H1 (cell line): ENCODE data around the gene PRUNE1. TPM values are rescaled to one million over a fixed set of nuclear protein-coding genes. Genes with fewer than 3 reads are reported as not detected.

Experiments used
- CTCF ChIA-PET: fragments of 300-600 bp; sonication (Branson Sonifier 250); formaldehyde crosslinking; loops from one replicate; lab custom pipeline; 2021; ENCODE audit not compliant: partially characterized antibody; lab: Charles Lee
- POLR2A ChIA-PET: fragments of 300-600 bp; sonication (Branson Sonifier 250); formaldehyde crosslinking; loops from one replicate; lab custom pipeline; 2021; ENCODE audit warnings: inconsistent platforms; ENCODE audit not compliant: partially characterized antibody; lab: Charles Lee
- DNase-seq, 2 experiments: peaks; one replicate each; pipeline versions ENCODE4 v3.0.0 to v3.0.0-alpha.2; 2010 to 2022; ENCODE audit warnings: low spot score in 2 of 2, low read depth in 1 of 2, mixed read lengths in 1 of 2
- FAIRE-seq: peaks from 2 replicates; lab custom pipeline; 2011; peaks lifted over from hg19 to GRCh38; lab: Jason Lieb, UNC
- H2AFZ ChIP-seq: 2 replicates; pipeline ENCODE4 v1.8.1; 2012; ENCODE audit warnings: low read length, inconsistent platforms
- H2AK5ac ChIP-seq: 2 replicates; pipeline ENCODE4 v1.6.1; 2013; ENCODE audit warnings: low read depth, low read length
- H2BK120ac ChIP-seq: replicated peaks from 2 replicates; pipeline ENCODE3; 2013; ENCODE audit warnings: low read depth, low read length, inconsistent platforms
- H2BK12ac ChIP-seq: 2 replicates; pipeline ENCODE4 v1.6.1; 2013; ENCODE audit warnings: low read depth, low read length
- H2BK15ac ChIP-seq: 2 replicates; pipeline ENCODE4 v1.6.1; 2013; ENCODE audit warnings: low read length
- H2BK20ac ChIP-seq: 2 replicates; pipeline ENCODE4 v1.6.1; 2013; ENCODE audit warnings: low read length
- H2BK5ac ChIP-seq: 2 replicates; pipeline ENCODE4 v1.6.1; 2013; ENCODE audit warnings: low read depth, low read length
- H3K14ac ChIP-seq: 2 replicates; pipeline ENCODE4 v1.6.1; 2013; ENCODE audit warnings: inconsistent platforms; ENCODE audit not compliant: insufficient read length
- H3K18ac ChIP-seq: 2 replicates; pipeline ENCODE4 v1.6.1; 2013; ENCODE audit warnings: low read length; ENCODE audit errors: extremely low read depth
- H3K23ac ChIP-seq: 2 replicates; pipeline ENCODE4 v1.6.1; 2013; ENCODE audit warnings: inconsistent platforms; ENCODE audit not compliant: insufficient read length
- H3K23me2 ChIP-seq: 2 replicates; pipeline ENCODE4 v1.6.1; 2013; ENCODE audit warnings: low read depth, low read length
- H3K27ac ChIP-seq: 2 replicates; pipeline ENCODE4 v1.6.1; 2011; ENCODE audit warnings: low read depth, low read length, inconsistent platforms
- H3K27me3 ChIP-seq, 4 experiments: replicated peaks in 1 of 4; 1 replicate in 1 of 4; 2 replicates in 3 of 4; pipeline versions ENCODE4 v1.6.1 to v1.8.1; 2011 to 2013; ENCODE audit warnings: low read length in 3 of 4, mild to moderate bottlenecking in 3 of 4, inconsistent platforms in 2 of 4, mixed read lengths in 2 of 4, moderate library complexity in 1 of 4; ENCODE audit not compliant: control insufficient read depth in 3 of 4, insufficient read depth in 3 of 4; ENCODE audit errors: extremely low read depth in 1 of 4
- H3K36me3 ChIP-seq, 4 experiments: 2 replicates each; pipeline versions ENCODE4 v1.6.1 to v1.8.1; 2011 to 2013; ENCODE audit warnings: mild to moderate bottlenecking in 4 of 4, low read length in 3 of 4, moderate library complexity in 2 of 4, control low read depth in 1 of 4, inconsistent platforms in 1 of 4; ENCODE audit not compliant: insufficient read depth in 4 of 4, control insufficient read depth in 2 of 4
- H3K4ac ChIP-seq: replicated peaks from 2 replicates; pipeline ENCODE3; 2013; ENCODE audit warnings: low read length, low read depth, mixed read lengths, inconsistent platforms; ENCODE audit not compliant: insufficient read length
- H3K4me1 ChIP-seq, 4 experiments: replicated peaks in 1 of 4; 1 replicate in 1 of 4; 2 replicates in 3 of 4; pipeline versions ENCODE4 v1.6.1 to v1.8.1; 2011 to 2013; ENCODE audit warnings: low read length in 3 of 4, inconsistent platforms in 2 of 4, mixed read lengths in 1 of 4; ENCODE audit not compliant: insufficient read depth in 4 of 4, control insufficient read depth in 3 of 4
- H3K4me2 ChIP-seq, 2 experiments: 2 replicates each; pipeline versions ENCODE4 v1.6.1 to v1.8.1; 2011 to 2013; ENCODE audit warnings: low read depth in 2 of 2, low read length in 2 of 2, control low read depth in 1 of 2, inconsistent platforms in 1 of 2, mild to moderate bottlenecking in 1 of 2; ENCODE audit not compliant: insufficient read depth in 1 of 2
- H3K4me3 ChIP-seq, 4 experiments: fragments of 200-600, 300-600 bp in 1 of 4; sonication (generic), shearing (Covaris generic), sonication (Bioruptor Twin) in 1 of 4; 2 replicates each; pipeline versions ENCODE4 v1.5.1 to v1.8.1; 2011 to 2016; ENCODE audit warnings: low read length in 4 of 4, low read depth in 3 of 4, control low read depth in 2 of 4, inconsistent platforms in 2 of 4, mild to moderate bottlenecking in 2 of 4, mixed read lengths in 1 of 4, moderate library complexity in 1 of 4; ENCODE audit not compliant: insufficient read depth in 2 of 4; ENCODE audit errors: extremely low read depth in 1 of 4
- H3K56ac ChIP-seq: replicated peaks from 2 replicates; pipeline ENCODE3; 2013; ENCODE audit warnings: low read depth, mild to moderate bottlenecking, mixed read lengths, low read length, inconsistent platforms; ENCODE audit not compliant: insufficient read length
- H3K79me1 ChIP-seq: 2 replicates; pipeline ENCODE4 v1.6.1; 2013; ENCODE audit warnings: low read depth, low read length, control low read depth
- H3K79me2 ChIP-seq, 2 experiments: 2 replicates each; pipeline versions ENCODE4 v1.6.1 to v1.8.1; 2012 to 2013; ENCODE audit warnings: low read length in 2 of 2, mild to moderate bottlenecking in 2 of 2, inconsistent platforms in 1 of 2; ENCODE audit not compliant: insufficient read depth in 2 of 2, control insufficient read depth in 1 of 2
- H3K9ac ChIP-seq, 4 experiments: replicated peaks in 1 of 4; 1 replicate in 1 of 4; 2 replicates in 3 of 4; pipeline versions ENCODE4 v1.6.1 to v1.8.1; 2011 to 2013; ENCODE audit warnings: low read depth in 3 of 4, low read length in 3 of 4, control low read depth in 2 of 4, mild to moderate bottlenecking in 2 of 4, moderate library complexity in 2 of 4, inconsistent platforms in 1 of 4; ENCODE audit errors: extremely low read depth in 1 of 4
- H3K9me3 ChIP-seq, 2 experiments: 2 replicates each; pipeline versions ENCODE4 v1.6.1 to v1.8.1; 2012 to 2013; ENCODE audit warnings: mild to moderate bottlenecking in 2 of 2, moderate library complexity in 2 of 2, control low read depth in 1 of 2, inconsistent platforms in 1 of 2, low read depth in 1 of 2, low read length in 1 of 2, mixed read lengths in 1 of 2; ENCODE audit not compliant: insufficient read depth in 2 of 2
- H4K20me1 ChIP-seq, 2 experiments: replicated peaks in 1 of 2; 2 replicates each; pipeline versions ENCODE3 to v1.8.1; 2011 to 2013; ENCODE audit warnings: inconsistent platforms in 2 of 2, low read length in 2 of 2, mild to moderate bottlenecking in 1 of 2; ENCODE audit not compliant: insufficient read depth in 2 of 2, control insufficient read depth in 1 of 2
- H4K5ac ChIP-seq: 2 replicates; pipeline ENCODE4 v1.6.1; 2013; ENCODE audit warnings: low read length, low read depth, mixed read lengths, inconsistent platforms; ENCODE audit not compliant: insufficient read length
- H4K8ac ChIP-seq: 2 replicates; pipeline ENCODE4 v1.8.0; 2013; ENCODE audit warnings: mild to moderate bottlenecking, moderate library complexity, low read length, inconsistent platforms; ENCODE audit not compliant: insufficient read depth; ENCODE audit errors: extremely low read depth
- H4K91ac ChIP-seq: replicated peaks from 2 replicates; pipeline ENCODE3; 2013; ENCODE audit warnings: low read length, mixed read lengths, inconsistent platforms; ENCODE audit not compliant: insufficient read length
- PHF8 ChIP-seq: fragments of 200-600 bp; sonication (generic); conservative IDR thresholded peaks from 2 replicates; pipeline ENCODE4 v1.7.1; 2012; ENCODE audit warnings: low read depth, mild to moderate bottlenecking, inconsistent platforms, low read length, moderate library complexity
- POLR2A ChIP-seq, 2 experiments: IDR thresholded peaks; 1 replicate in 1 of 2; 2 replicates in 1 of 2; pipeline ENCODE4 v1.6.1; 2011; ENCODE audit warnings: low read depth in 2 of 2, low read length in 2 of 2, mild to moderate bottlenecking in 2 of 2; ENCODE audit errors: control extremely low read depth in 1 of 2
- POLR2AphosphoS5 ChIP-seq: IDR thresholded peaks from 2 replicates; pipeline ENCODE4 v1.6.1; 2011; ENCODE audit warnings: low read depth, low read length
- RAD21 ChIP-seq, 2 experiments: IDR thresholded peaks in 1 of 2; conservative IDR thresholded peaks in 1 of 2; 2 replicates each; pipeline ENCODE4 v1.6.1; 2011; ENCODE audit warnings: low read depth in 2 of 2, low read length in 2 of 2, improper control_type of control experiment in 1 of 2, inconsistent platforms in 1 of 2, mild to moderate bottlenecking in 1 of 2, moderate library complexity in 1 of 2
- RFX5 ChIP-seq: IDR thresholded peaks from 2 replicates; pipeline ENCODE4 v1.6.1; 2011; ENCODE audit warnings: low read depth, low read length, improper control_type of control experiment, borderline replicate concordance
- SAP30 ChIP-seq: fragments of 300-600 bp; sonication (generic); IDR thresholded peaks from 2 replicates; pipeline ENCODE4 v1.7.1; 2012; ENCODE audit warnings: low read length, moderate library complexity, mild to moderate bottlenecking, inconsistent platforms; ENCODE audit not compliant: insufficient read depth, insufficient replicate concordance
- SIRT6 ChIP-seq: IDR thresholded peaks from one replicate; pipeline ENCODE4 v1.7.1; 2012; ENCODE audit warnings: low read length, inconsistent platforms
- SUZ12 ChIP-seq: fragments of 200-600 bp; sonication (generic); IDR thresholded peaks from 2 replicates; pipeline ENCODE4 v1.6.1; 2012; ENCODE audit warnings: mild to moderate bottlenecking, inconsistent platforms, low read length, moderate library complexity, mixed read lengths
- TEAD4 ChIP-seq: IDR thresholded peaks from 2 replicates; pipeline ENCODE4 v1.6.1; 2012; ENCODE audit warnings: low read depth, low read length, inconsistent platforms, mixed read lengths
- USF2 ChIP-seq: IDR thresholded peaks from 2 replicates; pipeline ENCODE4 v1.6.1; 2011; ENCODE audit warnings: low read length, improper control_type of control experiment
- WGBS, 2 experiments: shearing (Covaris generic) in 1 of 2; methylation state at CpG; one replicate each; pipeline versions ENCODE4 v1.1.6 to v1.1.7; 2013 to 2015; ENCODE audit warnings: low lambda C conversion rate in 2 of 2, mixed read lengths in 2 of 2, inconsistent platforms in 1 of 2, low coverage in 1 of 2, missing lambda C conversion rate in 1 of 2; ENCODE audit not compliant: insufficient replicate concordance in 2 of 2, insufficient coverage in 1 of 2, insufficient read length in 1 of 2; ENCODE audit errors: extremely low coverage in 1 of 2, missing lambda C conversion rate in 1 of 2; 5-methylcytosine and 5-hydroxymethylcytosine counted together
- polyA plus RNA-seq, 7 experiments: library from polyadenylated mRNA; depleted of rRNA in 3 of 7; stranded (reverse) in 5 of 7; unstranded in 2 of 7; fragments of >200 nt in 5 of 7; fragments of 200-250 nt in 2 of 7; gene quantifications; 1 replicate in 5 of 7; 2 replicates in 1 of 7; 4 replicates in 1 of 7; pipeline versions ENCODE4 v1.2.1 to v1.2.3, GENCODE V29; 2011 to 2013; ENCODE audit warnings: missing spikeins in 2 of 7, mixed read lengths in 2 of 7
- total RNA-seq: library from RNA; stranded (reverse); fragmentation: NEBNext Ultra II Directional; extraction: Animal tissue kit (Norgen Biotek cat#: 25700); gene quantifications from 2 replicates; pipeline ENCODE4 v1.2.1, GENCODE V29; 2021

The PRUNE1 gene
- total and polyA plus RNA-seq, 2 of the 8 experiments (the other 6 are each of a cell fraction or from before 2014, with no cell fraction given): 32.8 to 54.2 TPM

GRCh38 chr1:151006327-151007052 is 1.8 kb upstream of the PRUNE1 start, which contains the start of gene MINDY1:
Gene MINDY1 (minus strand): TSS chr1:151006902. CDS start chr1:151002617, 4,285 bp downstream.
- peak within 1 kb of the TSS; percentile 55 for H4K5ac ChIP-seq
- no peaks in the 10 kb centered on the region for H3K36me3 ChIP-seq
- peak; percentile 39 for FAIRE-seq
- H3K23me2 ChIP-seq: peaks cover 5% of the 10 kb centered on the region
- peak within 1 kb of the TSS; percentile 53 for H3K27ac ChIP-seq
- peak within 1 kb of the TSS; percentile 71 to 87 for H3K4me2 ChIP-seq
- no peak within 1 kb of the TSS for H3K23ac ChIP-seq
- POLR2A ChIA-PET: interaction anchor here (0.6 to 3.1 kb wide), 24 partner anchors 8 to 436 kb away, joined by 3 to 28 read pairs (median 4); partner anchors contain the start of genes ANXA9, C1orf56, CDC42SE1 and CERS2
- H2AFZ ChIP-seq: peak within 1 kb of the TSS; percentile 89
- H3K4me1 ChIP-seq: peaks cover 9 to 12% (median 9%) of the 10 kb centered on the region in 4 experiments; a peak in 6 of 7 replicates
- H3K9ac ChIP-seq: peak within 1 kb of the TSS in 3 of 4 experiments; percentile 8 to 40 (median 36); a peak in 2 of 7 replicates
- H4K8ac ChIP-seq: peak within 1 kb of the TSS; percentile 58
- 0 out of 2 replicates have a peak within 1 kb of the TSS, but pooled peaks have one; percentile 3 for H2BK20ac ChIP-seq
- peak within 1 kb of the TSS; percentile 6 to 94 (median 41); a peak in 7 of 8 replicates for H3K4me3 ChIP-seq
- no peaks in the 10 kb centered on the region for H3K79me1 ChIP-seq
- H3K27me3 ChIP-seq: no peaks in the 10 kb centered on the region
- H2BK12ac ChIP-seq: peak within 1 kb of the TSS; percentile 33; the same call in 1 of the 2 replicates
- H3K9me3 ChIP-seq: no peaks in the 10 kb centered on the region
- CTCF ChIA-PET: interaction anchor here (0.6 to 7.8 kb wide), 28 partner anchors 11 to 666 kb away, joined by 3 to 142 read pairs (median 4); partner anchors contain the start of genes ANXA9, C1orf56, CDC42SE1 and TNFAIP8L2
- peak; percentile 33 to 67 for DNase-seq
- 19% methylated on average over 18 of the region's 18 CpGs; no CpG with 5 or more reads in 1 of the 2 experiments for WGBS, 2 experiments
- no peak within 1 kb of the TSS for H4K91ac ChIP-seq
- H3K56ac ChIP-seq: no peak within 1 kb of the TSS
- no peak within 1 kb of the TSS for H2BK120ac ChIP-seq
- H2BK5ac ChIP-seq: peak within 1 kb of the TSS; percentile 29; the same call in 1 of the 2 replicates
- peaks cover 0 to 5% of the 10 kb centered on the region in 2 experiments; a peak in 2 of 4 replicates for H3K79me2 ChIP-seq
- peak within 1 kb of the TSS; percentile 15 for H3K4ac ChIP-seq
- H3K14ac ChIP-seq: no peak within 1 kb of the TSS
- H3K18ac ChIP-seq: no peak within 1 kb of the TSS; the same call in 1 of the 2 replicates
- no peak within 1 kb of the TSS; the same call in 1 of the 2 replicates for H2AK5ac ChIP-seq
- no peaks in the 10 kb centered on the region for H4K20me1 ChIP-seq
- H2BK15ac ChIP-seq: no peak within 1 kb of the TSS
- TF ChIP-seq SUZ12 (no peak), USF2 (no peak), SAP30 (peak; percentile 44), PHF8 (0 out of 2 replicates have a peak, but pooled peaks have one; percentile 24), POLR2AphosphoS5 (peak; percentile 69), TEAD4 (no peak), RFX5 (no peak), RAD21 (IDR thresholded peaks at IDR 0.05 in 1 of 2, conservative IDR thresholded peaks at IDR 0.05 in 1 of 2; ENCODE audit: low read depth in 2 of 2, low read length in 2 of 2) (peak; percentile 59 to 66), SIRT6 (no peak), POLR2A (IDR thresholded peaks at IDR 0.05; ENCODE audit: control extremely low read depth in 1 of 2, low read depth in 2 of 2, low read length in 2 of 2) (peak; percentile 43 to 84)
